Astrocyte (in vitro differentiated cells and primary cell): Measurements from ENCODE around the gene SPATA6L. TPM values are rescaled to one million over a fixed set of nuclear protein-coding genes. Genes with fewer than 3 reads are reported as not detected.

Experiments
- DNase-seq: peaks from one replicate; pipeline ENCODE4 v3.0.0-alpha.2; 2010; ENCODE audit warnings: low read depth
- FAIRE-seq: peaks from 2 replicates; lab custom pipeline; 2011; peaks lifted over from hg19 to GRCh38; lab: Jason Lieb, UNC
- H2AFZ ChIP-seq: 2 replicates; pipeline ENCODE4 v1.6.0; 2012; ENCODE audit warnings: low read depth, low read length, inconsistent platforms
- H3K27ac ChIP-seq: 2 replicates; pipeline ENCODE4 v1.5.1; 2011; ENCODE audit warnings: low read depth, low read length, inconsistent platforms
- H3K27me3 ChIP-seq: 2 replicates; pipeline ENCODE4 v1.6.0; 2011; ENCODE audit warnings: low read length, inconsistent platforms; ENCODE audit not compliant: insufficient read depth
- H3K36me3 ChIP-seq: 2 replicates; pipeline ENCODE4 v1.5.1; 2011; ENCODE audit warnings: low read length, inconsistent platforms; ENCODE audit not compliant: insufficient read depth
- H3K4me1 ChIP-seq: 2 replicates; pipeline ENCODE4 v1.5.1; 2011; ENCODE audit warnings: low read length, inconsistent platforms; ENCODE audit not compliant: insufficient read depth
- H3K4me2 ChIP-seq: 2 replicates; pipeline ENCODE4 v1.6.0; 2012; ENCODE audit warnings: low read length, inconsistent platforms
- H3K4me3 ChIP-seq: 2 replicates; pipeline ENCODE4 v1.5.1; 2011; ENCODE audit warnings: low read depth, mild to moderate bottlenecking, low read length, inconsistent platforms; ENCODE audit not compliant: insufficient read depth
- H3K79me2 ChIP-seq: 2 replicates; pipeline ENCODE4 v1.6.0; 2012; ENCODE audit warnings: mild to moderate bottlenecking, low read length, inconsistent platforms; ENCODE audit not compliant: insufficient read depth
- H3K9ac ChIP-seq: 2 replicates; pipeline ENCODE4 v1.6.0; 2012; ENCODE audit warnings: mild to moderate bottlenecking, low read length, inconsistent platforms
- H3K9me3 ChIP-seq: 2 replicates; pipeline ENCODE4 v1.5.1; 2012; ENCODE audit warnings: low read depth, mild to moderate bottlenecking, low read length, inconsistent platforms; ENCODE audit not compliant: insufficient read depth
- H4K20me1 ChIP-seq: 2 replicates; pipeline ENCODE4 v1.6.0; 2012; ENCODE audit warnings: low read length, inconsistent platforms; ENCODE audit not compliant: insufficient read depth
- H3K27ac Mint-ChIP-seq: one replicate; pipeline ENCODE4 v1.8.0; 2021; ENCODE audit warnings: mild to moderate bottlenecking, mixed read lengths; ENCODE audit not compliant: unreplicated experiment
- H3K27me3 Mint-ChIP-seq: one replicate; pipeline ENCODE4 v1.8.0; 2021; ENCODE audit warnings: low read depth, mixed read lengths; ENCODE audit not compliant: unreplicated experiment
- H3K36me3 Mint-ChIP-seq: one replicate; pipeline ENCODE4 v1.8.0; 2021; ENCODE audit warnings: low read depth, mixed read lengths; ENCODE audit not compliant: unreplicated experiment
- H3K4me1 Mint-ChIP-seq: one replicate; pipeline ENCODE4 v1.8.0; 2021; ENCODE audit warnings: low read depth, mixed read lengths; ENCODE audit not compliant: unreplicated experiment
- H3K4me3 Mint-ChIP-seq: one replicate; pipeline ENCODE4 v1.8.0; 2021; ENCODE audit warnings: mild to moderate bottlenecking, moderate library complexity, mixed read lengths; ENCODE audit not compliant: unreplicated experiment
- H3K9me3 Mint-ChIP-seq: one replicate; pipeline ENCODE4 v1.8.0; 2021; ENCODE audit warnings: mild to moderate bottlenecking, mixed read lengths; ENCODE audit not compliant: unreplicated experiment
- EZH2 ChIP-seq: IDR thresholded peaks from 2 replicates; pipeline ENCODE4 v1.6.1; 2012; ENCODE audit warnings: mild to moderate bottlenecking, low read length, inconsistent platforms; ENCODE audit not compliant: insufficient read depth
- total RNA-seq: library from RNA; stranded (reverse); gene quantifications from 2 replicates; pipeline ENCODE4 v1.2.1, GENCODE V29; 2021
- TF ChIP-seq, protein P1 (sequence below): IDR thresholded peaks from 2 replicates; pipeline ENCODE4 v1.5.1; 2011; ENCODE audit warnings: low read depth, mild to moderate bottlenecking, inconsistent platforms, low read length, moderate library complexity; ENCODE audit not compliant: insufficient read depth

SPATA6L gene
- total RNA-seq, 1 donor from 2014 or later: 2.8 TPM

DNA sequence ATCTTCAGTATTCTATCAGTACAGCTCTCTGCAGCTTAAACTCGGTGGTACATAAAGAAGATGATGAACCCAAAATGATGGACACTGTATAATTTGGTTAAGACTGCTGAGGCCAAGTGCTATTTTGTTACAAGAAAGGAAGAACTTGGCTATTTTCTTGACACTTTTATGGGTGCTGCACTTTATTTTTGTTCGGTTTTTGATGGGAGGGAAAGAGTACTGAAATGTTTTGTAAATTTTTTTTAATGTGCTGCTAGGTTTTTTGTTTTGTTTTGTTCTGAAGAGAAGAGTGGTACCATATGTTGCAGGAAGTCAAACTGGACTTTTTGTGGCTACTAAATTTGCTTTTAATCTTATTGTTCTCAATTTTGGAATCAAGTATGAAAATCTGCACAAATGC, 39.7 kb upstream of the SPATA6L start:
- H3K27me3 ChIP-seq: no peaks in the 10 kb centered on the region
- no peaks in the 10 kb centered on the region for H3K9me3 Mint-ChIP-seq
- peaks cover 4% of the 10 kb centered on the region for H3K36me3 Mint-ChIP-seq
- FAIRE-seq: no peak
- peaks cover 16% of the 10 kb centered on the region for H3K36me3 ChIP-seq
- H4K20me1 ChIP-seq: no peaks in the 10 kb centered on the region
- no peaks in the 10 kb centered on the region for H3K4me1 ChIP-seq
- no peak overlapping the region for H3K4me3 ChIP-seq
- TF ChIP-seq EZH2: no peak
- TF ChIP-seq, protein P1, sequence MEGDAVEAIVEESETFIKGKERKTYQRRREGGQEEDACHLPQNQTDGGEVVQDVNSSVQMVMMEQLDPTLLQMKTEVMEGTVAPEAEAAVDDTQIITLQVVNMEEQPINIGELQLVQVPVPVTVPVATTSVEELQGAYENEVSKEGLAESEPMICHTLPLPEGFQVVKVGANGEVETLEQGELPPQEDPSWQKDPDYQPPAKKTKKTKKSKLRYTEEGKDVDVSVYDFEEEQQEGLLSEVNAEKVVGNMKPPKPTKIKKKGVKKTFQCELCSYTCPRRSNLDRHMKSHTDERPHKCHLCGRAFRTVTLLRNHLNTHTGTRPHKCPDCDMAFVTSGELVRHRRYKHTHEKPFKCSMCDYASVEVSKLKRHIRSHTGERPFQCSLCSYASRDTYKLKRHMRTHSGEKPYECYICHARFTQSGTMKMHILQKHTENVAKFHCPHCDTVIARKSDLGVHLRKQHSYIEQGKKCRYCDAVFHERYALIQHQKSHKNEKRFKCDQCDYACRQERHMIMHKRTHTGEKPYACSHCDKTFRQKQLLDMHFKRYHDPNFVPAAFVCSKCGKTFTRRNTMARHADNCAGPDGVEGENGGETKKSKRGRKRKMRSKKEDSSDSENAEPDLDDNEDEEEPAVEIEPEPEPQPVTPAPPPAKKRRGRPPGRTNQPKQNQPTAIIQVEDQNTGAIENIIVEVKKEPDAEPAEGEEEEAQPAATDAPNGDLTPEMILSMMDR: no peak
- no peak overlapping the region for H3K4me2 ChIP-seq
- no peak overlapping the region for H2AFZ ChIP-seq
- DNase-seq: no peak
- H3K79me2 ChIP-seq: no peaks in the 10 kb centered on the region
- no peak overlapping the region for H3K27ac ChIP-seq
- no peak overlapping the region for H3K4me3 Mint-ChIP-seq
- no peak overlapping the region for H3K27ac Mint-ChIP-seq
- no peaks in the 10 kb centered on the region for H3K4me1 Mint-ChIP-seq
- H3K27me3 Mint-ChIP-seq: no peaks in the 10 kb centered on the region
- H3K9me3 ChIP-seq: no peaks in the 10 kb centered on the region
- no peak overlapping the region for H3K9ac ChIP-seq

DNA sequence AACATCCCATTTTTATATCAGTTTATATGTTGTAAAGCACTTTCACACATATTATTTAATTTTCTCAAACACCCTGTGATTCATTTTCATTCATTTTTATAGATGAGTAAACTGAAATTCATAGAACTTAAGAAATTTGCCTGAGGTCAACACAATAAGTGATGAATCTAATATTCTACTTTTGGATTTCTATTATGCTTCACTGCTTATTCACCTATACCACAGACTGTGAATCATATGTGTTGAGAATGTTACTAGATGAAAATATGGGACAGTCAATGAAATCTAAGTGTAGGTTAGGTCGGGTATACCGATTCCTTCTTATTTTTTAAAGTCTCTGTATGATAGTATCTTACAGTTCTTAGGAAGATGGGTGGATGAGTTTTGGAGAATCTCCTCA, 37.8 kb upstream of the SPATA6L start:
- Histone ChIP-seq H3K4me2 (no peak overlapping the region), H4K20me1 (no peaks in the 10 kb centered on the region), H3K27ac (no peak overlapping the region), H3K27me3 (no peaks in the 10 kb centered on the region), H3K4me3 (no peak overlapping the region), H3K4me1 (no peaks in the 10 kb centered on the region), H3K79me2 (no peaks in the 10 kb centered on the region), H2AFZ (no peak overlapping the region), H3K9ac (no peak overlapping the region), H3K9me3 (no peaks in the 10 kb centered on the region), H3K36me3 (peaks cover 19% of the 10 kb centered on the region)
- Mint-ChIP-seq H3K27me3 (no peaks in the 10 kb centered on the region), H3K27ac (no peak overlapping the region), H3K36me3 (peaks cover 4% of the 10 kb centered on the region), H3K4me3 (no peak overlapping the region), H3K4me1 (no peaks in the 10 kb centered on the region), H3K9me3 (no peaks in the 10 kb centered on the region)
- FAIRE-seq: peak; percentile 55
- no peak for DNase-seq
- TF ChIP-seq EZH2: no peak
- TF ChIP-seq, protein P1: no peak

DNA sequence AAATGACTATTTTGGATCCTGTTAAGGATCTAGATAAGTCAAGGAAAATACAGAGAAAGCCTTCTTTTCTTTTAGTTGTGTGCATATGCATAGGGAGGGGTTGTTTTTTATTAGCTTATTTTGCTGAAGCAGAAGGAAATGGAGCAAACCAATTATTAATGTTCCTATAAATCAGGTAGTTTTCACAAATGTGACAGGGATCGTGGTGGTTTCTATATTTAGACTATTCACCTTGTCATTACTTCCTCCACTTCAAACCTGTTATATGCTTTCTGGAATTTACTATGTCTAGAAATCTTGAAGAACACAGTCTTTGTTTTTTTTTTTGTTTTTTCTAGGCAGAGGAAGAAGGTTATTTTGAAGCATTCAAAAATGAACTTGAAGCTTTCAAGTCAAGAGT, 35.2 kb upstream of the SPATA6L start:
- Histone ChIP-seq H3K27me3 (no peaks in the 10 kb centered on the region), H4K20me1 (no peaks in the 10 kb centered on the region), H3K9ac (no peak overlapping the region), H3K4me1 (no peaks in the 10 kb centered on the region), H3K36me3 (peaks cover 23% of the 10 kb centered on the region), H3K4me2 (no peak overlapping the region), H3K79me2 (no peaks in the 10 kb centered on the region), H3K4me3 (no peak overlapping the region), H3K9me3 (no peaks in the 10 kb centered on the region), H2AFZ (no peak overlapping the region), H3K27ac (no peak overlapping the region)
- Mint-ChIP-seq H3K36me3 (peaks cover 7% of the 10 kb centered on the region), H3K9me3 (no peaks in the 10 kb centered on the region), H3K27me3 (no peaks in the 10 kb centered on the region), H3K27ac (no peak overlapping the region), H3K4me1 (no peaks in the 10 kb centered on the region), H3K4me3 (peak overlapping the region; percentile 36)
- TF ChIP-seq, protein P1: no peak
- TF ChIP-seq EZH2: no peak
- FAIRE-seq: peak; percentile 45
- no peak for DNase-seq
